ENCODE measurements around the gene CRELD2. TPM values are rescaled to one million over a fixed set of nuclear protein-coding genes. Genes with fewer than 3 reads are reported as not detected.

CRELD2 gene
- total and polyA plus RNA-seq, 3 experiments from 2014 or later, result 49.4 to 53.2 (median 50.7) TPM

GRCh38 chr22:49966774-49967705 lies 48.6 kb downstream of the CRELD2 start:
- Mint-ChIP-seq H3K36me3 (peaks cover 0 to 27% (median 4%) of the 10 kb centered on the region in 3 donors), H3K9me3 (peaks cover 0 to 2% (median 0%) of the 10 kb centered on the region in 5 donors), H3K4me3 (no peak overlapping the region), H3K4me1 (peaks cover 15 to 55% (median 26%) of the 10 kb centered on the region in 3 donors), H3K27me3 (peaks cover 0 to 4% of the 10 kb centered on the region in 2 donors), H3K27ac (peak overlapping the region in 3 of 8 donors; percentile 21 to 99 (median 97))
- H3K27me3 ChIP-seq (ENCODE audit: insufficient read depth, low read length, poor library complexity, severe bottlenecking), result no peaks in the 10 kb centered on the region
- H3K4me3 ChIP-seq (ENCODE audit: low read length), result no peak overlapping the region
- ChIA-PET CTCF (interaction anchor here (1.1 to 1.5 kb wide), 5 partner anchors 12 to 199 kb away, joined by 3 to 7 read pairs (median 3); no protein-coding TSS in a partner anchor), POLR2A (no interaction called here)
- H3K27ac ChIP-seq (ENCODE audit: low read depth, low read length), result no peak overlapping the region
- DNase-seq, result peak in 1 of 5 donors; percentile 48
- no peaks in the 10 kb centered on the region for H3K9me3 ChIP-seq (ENCODE audit: low read length)
- H3K4me1 ChIP-seq (ENCODE audit: insufficient read depth, low read length), result peaks cover 43% of the 10 kb centered on the region
- H3K36me3 ChIP-seq (ENCODE audit: insufficient read depth, low read length), result peaks cover 13% of the 10 kb centered on the region

- Histone ChIP-seq H3K27ac (ENCODE audit: low read depth, low read length) (no peak overlapping the region), H3K27me3 (ENCODE audit: insufficient read depth, low read length, poor library complexity, severe bottlenecking) (no peaks in the 10 kb centered on the region), H3K4me3 (ENCODE audit: low read length) (no peak overlapping the region), H3K4me1 (ENCODE audit: insufficient read depth, low read length) (peaks cover 39% of the 10 kb centered on the region), H3K9me3 (ENCODE audit: low read length) (no peaks in the 10 kb centered on the region), H3K36me3 (ENCODE audit: insufficient read depth, low read length) (peaks cover 13% of the 10 kb centered on the region)
- peaks cover 0 to 24% (median 4%) of the 10 kb centered on the region in 3 donors for H3K36me3 Mint-ChIP-seq
- ChIA-PET CTCF (interaction anchor here (1.2 to 1.5 kb wide), 2 partner anchors 37 to 200 kb away, joined by 4 to 7 read pairs; no protein-coding TSS in a partner anchor), POLR2A (no interaction called here)
- no peak for DNase-seq
- peaks cover 0 to 4% of the 10 kb centered on the region in 2 donors for H3K27me3 Mint-ChIP-seq
- H3K4me3 Mint-ChIP-seq, result peak overlapping the region in 1 of 7 donors; percentile 67
- H3K4me1 Mint-ChIP-seq, result peaks cover 15 to 52% (median 26%) of the 10 kb centered on the region in 3 donors
- H3K9me3 Mint-ChIP-seq, result peaks cover 0 to 2% (median 0%) of the 10 kb centered on the region in 5 donors
- H3K27ac Mint-ChIP-seq, result peak overlapping the region in 4 of 8 donors; percentile 23 to 99 (median 70)
These were observed 49.3 kb downstream of the CRELD2 start for GRCh38 chr22:49967706-49968208.

GRCh38 chr22:49968313-49968830 lies 49.9 kb downstream of the CRELD2 start:
- POLR2A ChIA-PET, result interaction anchor here (1.0 kb wide), 1 partner anchor 8 kb away, joined by 6 read pairs; the partner anchor contains the start of gene PIM3
- DNase-seq, result peak in 1 of 5 donors; percentile 45
- Histone ChIP-seq H3K27me3 (ENCODE audit: insufficient read depth, low read length, poor library complexity, severe bottlenecking) (no peaks in the 10 kb centered on the region), H3K4me1 (ENCODE audit: insufficient read depth, low read length) (peaks cover 33% of the 10 kb centered on the region), H3K36me3 (ENCODE audit: insufficient read depth, low read length) (peaks cover 7% of the 10 kb centered on the region), H3K9me3 (ENCODE audit: low read length) (no peaks in the 10 kb centered on the region), H3K27ac (ENCODE audit: low read depth, low read length) (no peak overlapping the region), H3K4me3 (ENCODE audit: low read length) (no peak overlapping the region)
- Mint-ChIP-seq H3K27ac (peak overlapping the region in 2 of 8 donors; percentile 42 to 99), H3K36me3 (peaks cover 0 to 18% (median 4%) of the 10 kb centered on the region in 3 donors), H3K27me3 (peaks cover 0 to 4% of the 10 kb centered on the region in 2 donors), H3K9me3 (peaks cover 0 to 2% (median 0%) of the 10 kb centered on the region in 5 donors), H3K4me1 (peaks cover 14 to 46% (median 26%) of the 10 kb centered on the region in 3 donors), H3K4me3 (peak overlapping the region in 2 of 7 donors; percentile 44 to 67)
- CTCF ChIA-PET, result interaction anchor here (1.3 kb wide), 1 partner anchor 25 kb away, joined by 3 read pairs; no protein-coding TSS in a partner anchor

- peak overlapping the region in 5 of 8 donors; percentile 60 to 99 (median 92) for H3K27ac Mint-ChIP-seq
- DNase-seq, result peak in 1 of 5 donors; percentile 45
- peak overlapping the region; percentile 16 for H3K27ac ChIP-seq (ENCODE audit: low read depth, low read length)
- peaks cover 0 to 4% of the 10 kb centered on the region in 2 donors for H3K27me3 Mint-ChIP-seq
- H3K9me3 Mint-ChIP-seq, result peaks cover 0 to 2% (median 0%) of the 10 kb centered on the region in 5 donors
- H3K27me3 ChIP-seq (ENCODE audit: insufficient read depth, low read length, poor library complexity, severe bottlenecking), result no peaks in the 10 kb centered on the region
- peaks cover under 1% of the 10 kb centered on the region for H3K36me3 ChIP-seq (ENCODE audit: insufficient read depth, low read length)
- H3K4me1 Mint-ChIP-seq, result peaks cover 8 to 39% (median 19%) of the 10 kb centered on the region in 3 donors
- H3K36me3 Mint-ChIP-seq, result peaks cover 0 to 11% (median 0%) of the 10 kb centered on the region in 3 donors
- H3K4me3 ChIP-seq (ENCODE audit: low read length), result no peak overlapping the region
- ChIA-PET CTCF (interaction anchor here (1.3 kb wide), 1 partner anchor 25 kb away, joined by 3 read pairs; no protein-coding TSS in a partner anchor), POLR2A (interaction anchor here (1.0 kb wide), 1 partner anchor 8 kb away, joined by 6 read pairs; the partner anchor contains the start of gene PIM3)
- peak overlapping the region in 1 of 7 donors; percentile 44 for H3K4me3 Mint-ChIP-seq
- no peaks in the 10 kb centered on the region for H3K9me3 ChIP-seq (ENCODE audit: low read length)
- peaks cover 26% of the 10 kb centered on the region for H3K4me1 ChIP-seq (ENCODE audit: insufficient read depth, low read length)
These were observed 50.6 kb downstream of the CRELD2 start for GRCh38 chr22:49968831-49969661.

GRCh38 chr22:49969751-49970527 lies 51.5 kb downstream of the CRELD2 start:
- peak overlapping the region; percentile 63 for H3K4me3 ChIP-seq (ENCODE audit: low read length)

GRCh38 chr22:49970528-49971231 lies 52.2 kb downstream of the CRELD2 start:
- Mint-ChIP-seq H3K27me3 (peaks cover 0 to 4% of the 10 kb centered on the region in 2 donors), H3K27ac (peak overlapping the region; percentile 93 to 100 (median 98)), H3K36me3 (peaks cover 0 to 2% (median 0%) of the 10 kb centered on the region in 3 donors), H3K4me3 (peak overlapping the region; percentile 80 to 91 (median 84)), H3K4me1 (peaks cover 11 to 35% (median 17%) of the 10 kb centered on the region in 3 donors), H3K9me3 (peaks cover 0 to 2% (median 0%) of the 10 kb centered on the region in 5 donors)
- CTCF ChIA-PET, result interaction anchor here (0.7 to 1.6 kb wide), 4 partner anchors 9 to 60 kb away, joined by 3 to 5 read pairs (median 4); partner anchors contain the start of gene PIM3
- H3K4me1 ChIP-seq (ENCODE audit: insufficient read depth, low read length), result peaks cover 25% of the 10 kb centered on the region
- no peaks in the 10 kb centered on the region for H3K27me3 ChIP-seq (ENCODE audit: insufficient read depth, low read length, poor library complexity, severe bottlenecking)
- POLR2A ChIA-PET, result interaction anchor here (1.1 to 3.0 kb wide), 2 partner anchors 9 to 35 kb away, joined by 3 to 30 read pairs; partner anchors contain the start of gene PIM3
- peak overlapping the region; percentile 60 for H3K27ac ChIP-seq (ENCODE audit: low read depth, low read length)
- peak overlapping the region; percentile 63 for H3K4me3 ChIP-seq (ENCODE audit: low read length)
- H3K36me3 ChIP-seq (ENCODE audit: insufficient read depth, low read length), result no peaks in the 10 kb centered on the region
- no peaks in the 10 kb centered on the region for H3K9me3 ChIP-seq (ENCODE audit: low read length)
- DNase-seq, result peak; percentile 85 to 98 (median 93)

More at GRCh38 chr22:49969751-49970527, 51.5 kb downstream of the CRELD2 start:
- Mint-ChIP-seq H3K9me3 (peaks cover 0 to 2% (median 0%) of the 10 kb centered on the region in 5 donors), H3K27me3 (peaks cover 0 to 4% of the 10 kb centered on the region in 2 donors), H3K4me3 (peak overlapping the region in 4 of 7 donors; percentile 81 to 88 (median 85)), H3K27ac (peak overlapping the region; percentile 93 to 100 (median 98)), H3K36me3 (peaks cover 0 to 4% (median 0%) of the 10 kb centered on the region in 3 donors), H3K4me1 (peaks cover 7 to 30% (median 13%) of the 10 kb centered on the region in 3 donors)
- Histone ChIP-seq H3K27ac (ENCODE audit: low read depth, low read length) (peak overlapping the region; percentile 60), H3K9me3 (ENCODE audit: low read length) (no peaks in the 10 kb centered on the region), H3K4me1 (ENCODE audit: insufficient read depth, low read length) (peaks cover 20% of the 10 kb centered on the region), H3K27me3 (ENCODE audit: insufficient read depth, low read length, poor library complexity, severe bottlenecking) (no peaks in the 10 kb centered on the region), H3K36me3 (ENCODE audit: insufficient read depth, low read length) (no peaks in the 10 kb centered on the region)
- DNase-seq, result peak in 1 of 5 donors; percentile 45
- POLR2A ChIA-PET, result interaction anchor here (3.0 kb wide), 1 partner anchor 8 kb away, joined by 30 read pairs; the partner anchor contains the start of gene PIM3
- CTCF ChIA-PET, result interaction anchor here (1.2 to 1.6 kb wide), 3 partner anchors 8 to 61 kb away, joined by 3 to 5 read pairs (median 4); no protein-coding TSS in a partner anchor

All from CD8-positive, alpha-beta memory T cell (primary cell).